K562 (cell line): ENCODE measurements around the gene PREP.

Experiments used
- ARNT ChIP-seq, 2 experiments: fragments of 450-650 bp; IDR thresholded peaks; 2 replicates each; pipeline ENCODE4 v1.6.1; 2016; ENCODE audit warnings: mild to moderate bottlenecking in 1 of 2
- CBX2 ChIP-seq: fragments of 200-600 bp; sonication (generic); IDR thresholded peaks from one replicate; pipeline ENCODE4 v1.6.1; 2012; ENCODE audit warnings: mild to moderate bottlenecking, low read length, inconsistent platforms; ENCODE audit not compliant: insufficient read depth, poor library complexity, severe bottlenecking
- CEBPZ ChIP-seq: fragments of 150-350 bp; IDR thresholded peaks from 2 replicates; pipeline ENCODE4 v1.6.1; 2014; ENCODE audit warnings: low read depth, mild to moderate bottlenecking, low read length, borderline replicate concordance
- DNMT1 ChIP-seq: fragments of 450-650 bp; IDR thresholded peaks from 2 replicates; pipeline ENCODE4 v1.6.1; 2016; ENCODE audit warnings: antibody characterized with exemption, mild to moderate bottlenecking
- E2F1 ChIP-seq: sonication (generic); formaldehyde crosslinking; IDR thresholded peaks from 2 replicates; pipeline ENCODE4 v1.8.1; 2023; ENCODE audit warnings: mild to moderate bottlenecking, missing genetic modification reagents, moderate library complexity
- EZH2 ChIP-seq: IDR thresholded peaks from 2 replicates; pipeline ENCODE4 v1.6.1; 2012; ENCODE audit warnings: low read depth, mild to moderate bottlenecking, inconsistent platforms, low read length, borderline replicate concordance
- POLR2A ChIP-seq: fragments of 450-650 bp; conservative IDR thresholded peaks from 2 replicates; pipeline ENCODE4 v1.6.1; 2016
- SAFB ChIP-seq: fragments of 200-400 bp; formaldehyde crosslinking; IDR thresholded peaks from 2 replicates; pipeline ENCODE4 v1.6.1; 2017; ENCODE audit warnings: low read depth, low read length, borderline replicate concordance
- SETDB1 ChIP-seq: IDR thresholded peaks from one replicate; pipeline ENCODE4 v1.6.1; 2012; ENCODE audit warnings: low read length, control low read depth, inconsistent platforms
- SIN3A ChIP-seq, 2 experiments: fragments of 150-350 bp in 1 of 2; IDR thresholded peaks; 2 replicates each; pipeline ENCODE4 v1.6.1; 2011 to 2016; ENCODE audit warnings: borderline replicate concordance in 2 of 2, low read depth in 2 of 2, low read length in 2 of 2, mild to moderate bottlenecking in 2 of 2, moderate library complexity in 2 of 2; ENCODE audit not compliant: control insufficient read depth in 1 of 2
- TFE3 ChIP-seq: fragments of 450-650 bp; formaldehyde crosslinking; IDR thresholded peaks from 2 replicates; pipeline ENCODE4 v1.4.0; 2020; ENCODE audit warnings: mild to moderate bottlenecking, mixed read lengths
- ZBTB2 ChIP-seq: fragments of 450-650 bp; IDR thresholded peaks from 2 replicates; pipeline ENCODE4 v1.6.1; 2016; ENCODE audit warnings: antibody characterized with exemption
- ZBTB43 ChIP-seq: sonication (generic); formaldehyde crosslinking; IDR thresholded peaks from 2 replicates; pipeline ENCODE4 v1.8.0; 2023; ENCODE audit warnings: mild to moderate bottlenecking, missing genetic modification reagents
- ZNF384 ChIP-seq: IDR thresholded peaks from 2 replicates; pipeline ENCODE4 v1.6.1; 2012; ENCODE audit warnings: low read depth, low read length, improper control_type of control experiment

- TF ChIP-seq CBX2 = no peak
- TF ChIP-seq SAFB = no peak
- TF ChIP-seq ZNF384 = no peak
- no peak for TF ChIP-seq ZBTB2
- no peak for TF ChIP-seq ZBTB43 (CRISPR knock-in tag)
- no peak for TF ChIP-seq CEBPZ
- no peak for TF ChIP-seq POLR2A
- no peak for TF ChIP-seq ARNT (IDR thresholded peaks at IDR 0.05)
- no peak for TF ChIP-seq EZH2
- no peak for TF ChIP-seq E2F1 (CRISPR knock-in tag)
- no peak for TF ChIP-seq DNMT1
- no peak for TF ChIP-seq TFE3
- TF ChIP-seq SIN3A (IDR thresholded peaks at IDR 0.05; ENCODE audit: borderline replicate concordance in 2 of 2, control insufficient read depth in 1 of 2, low read depth in 2 of 2, low read length in 2 of 2) = no peak
- TF ChIP-seq SETDB1 = no peak
These were observed 144.1 kb downstream of the PREP start for GRCh38 chr6:105258816-105259215.
